Left ventricle myocardium inferior (tissue), 1 donor: ENCODE data around the gene SOD1. TPM values are rescaled to one million over a fixed set of nuclear protein-coding genes. Genes with fewer than 3 reads are reported as not detected.

Source experiments
- DNase-seq: peaks from one replicate; pipeline ENCODE4 v3.0.0-alpha.2; 2020
- H3K27ac ChIP-seq: fragments of 200-600 bp; replicated peaks from 2 replicates; pipeline ENCODE4 v1.8.0; 2021
- H3K27me3 ChIP-seq: fragments of 200-600 bp; 2 replicates; pipeline ENCODE4 v1.8.0; 2021; ENCODE audit warnings: low read depth
- H3K36me3 ChIP-seq: fragments of 200-600 bp; 2 replicates; pipeline ENCODE4 v1.8.0; 2021
- H3K4me1 ChIP-seq: fragments of 200-600 bp; 2 replicates; pipeline ENCODE4 v1.8.0; 2021
- H3K4me3 ChIP-seq: fragments of 200-600 bp; 2 replicates; pipeline ENCODE4 v1.8.0; 2021; ENCODE audit warnings: mild to moderate bottlenecking, moderate library complexity
- H3K9me3 ChIP-seq: fragments of 200-600 bp; replicated peaks from 2 replicates; pipeline ENCODE4 v1.8.0; 2021
- intact Hi-C: fragments of 100-400 bp; cut with micrococcal nuclease; formaldehyde crosslinking; loops from one replicate; pipeline ENCODE4 v1.11.0; 2022
- total RNA-seq: library from RNA; stranded (reverse); fragmentation: NEBNext Ultra II Directional; extraction: Animal tissue kit (Norgen Biotek cat#: 25700); gene quantifications from one replicate; pipeline ENCODE4 v1.2.1, GENCODE V29; 2021
- TF ChIP-seq, protein P1 (sequence below): fragments of 200-600 bp; IDR thresholded peaks from 2 replicates; pipeline ENCODE4 v1.8.0; 2021; ENCODE audit warnings: antibody characterized with exemption, mild to moderate bottlenecking, borderline replicate concordance
- donor health status: DM: no; HTN: yes; CAD: no; lungs with severe emphysema.

Gene SOD1
- total RNA-seq, 1 donor from 2014 or later = 421 TPM

DNA sequence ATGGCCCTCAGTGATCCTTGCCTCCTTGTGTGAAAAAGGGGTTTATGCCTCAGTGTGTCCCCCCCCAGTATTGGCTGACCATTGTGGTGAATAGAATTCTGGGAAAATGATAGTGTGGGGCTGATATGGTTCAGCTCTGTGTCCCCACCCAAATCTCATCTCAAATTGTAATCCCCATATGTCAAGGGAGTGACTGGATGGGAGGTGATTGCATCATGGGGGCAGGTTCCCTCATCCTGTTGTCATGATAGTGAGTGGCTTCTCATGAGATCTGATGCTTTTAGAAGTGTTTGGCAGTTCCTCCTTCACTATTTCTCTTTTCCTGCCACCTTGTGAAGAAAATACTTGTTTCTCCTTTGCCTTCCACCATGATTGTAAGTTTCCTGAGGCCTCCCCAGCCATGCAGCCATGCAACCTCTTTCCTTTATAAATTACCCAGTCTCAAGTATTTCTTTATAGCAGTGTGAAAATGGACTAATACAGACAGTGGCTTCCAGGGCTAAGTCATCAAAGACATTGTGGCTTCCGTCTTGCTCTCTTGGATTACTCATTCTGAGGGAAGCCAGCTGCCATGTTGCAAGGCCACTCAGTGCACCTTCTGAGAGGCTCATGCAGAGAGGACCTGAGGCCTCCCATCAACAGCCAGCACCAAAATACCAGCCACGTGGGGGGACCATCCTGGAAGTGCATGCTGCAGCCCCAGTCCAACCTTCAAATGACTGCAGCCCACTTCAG lies 40.6 kb upstream of the SOD1 start:
- no peaks in the 10 kb centered on the region for H3K4me1 ChIP-seq
- intact Hi-C loops = no loop called here
- TF ChIP-seq, protein P1, sequence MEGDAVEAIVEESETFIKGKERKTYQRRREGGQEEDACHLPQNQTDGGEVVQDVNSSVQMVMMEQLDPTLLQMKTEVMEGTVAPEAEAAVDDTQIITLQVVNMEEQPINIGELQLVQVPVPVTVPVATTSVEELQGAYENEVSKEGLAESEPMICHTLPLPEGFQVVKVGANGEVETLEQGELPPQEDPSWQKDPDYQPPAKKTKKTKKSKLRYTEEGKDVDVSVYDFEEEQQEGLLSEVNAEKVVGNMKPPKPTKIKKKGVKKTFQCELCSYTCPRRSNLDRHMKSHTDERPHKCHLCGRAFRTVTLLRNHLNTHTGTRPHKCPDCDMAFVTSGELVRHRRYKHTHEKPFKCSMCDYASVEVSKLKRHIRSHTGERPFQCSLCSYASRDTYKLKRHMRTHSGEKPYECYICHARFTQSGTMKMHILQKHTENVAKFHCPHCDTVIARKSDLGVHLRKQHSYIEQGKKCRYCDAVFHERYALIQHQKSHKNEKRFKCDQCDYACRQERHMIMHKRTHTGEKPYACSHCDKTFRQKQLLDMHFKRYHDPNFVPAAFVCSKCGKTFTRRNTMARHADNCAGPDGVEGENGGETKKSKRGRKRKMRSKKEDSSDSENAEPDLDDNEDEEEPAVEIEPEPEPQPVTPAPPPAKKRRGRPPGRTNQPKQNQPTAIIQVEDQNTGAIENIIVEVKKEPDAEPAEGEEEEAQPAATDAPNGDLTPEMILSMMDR = no peak
- H3K9me3 ChIP-seq = peaks cover 12% of the 10 kb centered on the region
- peaks cover under 1% of the 10 kb centered on the region for H3K27me3 ChIP-seq
- DNase-seq = no peak
- no peaks in the 10 kb centered on the region for H3K36me3 ChIP-seq
- no peak overlapping the region for H3K27ac ChIP-seq
- H3K4me3 ChIP-seq = no peak overlapping the region

DNA sequence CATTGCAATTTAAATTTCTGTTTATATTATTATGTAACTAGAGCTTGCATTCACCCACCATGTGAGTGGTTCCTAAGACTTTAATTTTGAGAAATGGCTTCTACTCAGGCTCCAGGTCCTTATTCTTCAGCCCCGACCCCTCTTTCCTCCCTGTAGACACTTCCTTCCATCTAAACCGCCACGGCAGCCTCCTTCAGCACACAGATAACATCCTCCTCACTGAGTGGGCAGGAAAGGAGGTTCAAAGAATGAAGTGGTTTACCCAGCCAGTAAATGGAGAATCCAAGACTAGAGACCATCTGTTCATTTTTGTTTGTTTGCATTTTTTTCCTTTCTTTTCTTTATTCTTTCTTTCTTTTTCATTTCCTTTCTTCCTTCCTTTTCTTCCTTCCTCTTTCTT lies 37.1 kb upstream of the SOD1 start:
- Histone ChIP-seq H3K36me3 (no peaks in the 10 kb centered on the region), H3K9me3 (peaks cover 12% of the 10 kb centered on the region), H3K4me3 (no peak overlapping the region), H3K4me1 (no peaks in the 10 kb centered on the region), H3K27me3 (no peaks in the 10 kb centered on the region), H3K27ac (no peak overlapping the region)
- intact Hi-C loops = no loop called here
- DNase-seq = no peak
- TF ChIP-seq, protein P1 = no peak

DNA sequence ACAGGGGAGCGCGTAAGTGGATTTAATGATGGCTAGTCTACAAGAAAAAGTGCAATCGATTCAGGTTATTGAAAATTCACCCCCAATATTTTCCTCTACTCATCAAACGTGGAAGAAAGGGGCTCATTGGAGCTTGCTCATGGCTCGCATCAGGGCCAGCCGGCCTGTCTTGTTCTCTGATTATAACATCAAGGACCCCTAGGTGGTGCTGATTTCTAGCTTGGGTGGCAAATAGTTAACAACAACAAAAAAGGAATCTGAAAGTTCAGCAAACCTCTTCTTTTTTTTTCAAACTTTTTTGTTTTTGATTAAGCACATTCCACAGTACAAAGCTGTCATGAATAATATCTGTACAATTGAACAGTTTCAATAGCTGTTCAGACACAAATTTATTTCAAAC lies 35.8 kb upstream of the SOD1 start:
- no peak overlapping the region for H3K4me3 ChIP-seq
- TF ChIP-seq, protein P1 = no peak
- H3K4me1 ChIP-seq = no peaks in the 10 kb centered on the region
- H3K36me3 ChIP-seq = no peaks in the 10 kb centered on the region
- H3K9me3 ChIP-seq = peaks cover 12% of the 10 kb centered on the region
- H3K27ac ChIP-seq = no peak overlapping the region
- no peaks in the 10 kb centered on the region for H3K27me3 ChIP-seq
- no peak for DNase-seq
- intact Hi-C loops = no loop called here

DNA sequence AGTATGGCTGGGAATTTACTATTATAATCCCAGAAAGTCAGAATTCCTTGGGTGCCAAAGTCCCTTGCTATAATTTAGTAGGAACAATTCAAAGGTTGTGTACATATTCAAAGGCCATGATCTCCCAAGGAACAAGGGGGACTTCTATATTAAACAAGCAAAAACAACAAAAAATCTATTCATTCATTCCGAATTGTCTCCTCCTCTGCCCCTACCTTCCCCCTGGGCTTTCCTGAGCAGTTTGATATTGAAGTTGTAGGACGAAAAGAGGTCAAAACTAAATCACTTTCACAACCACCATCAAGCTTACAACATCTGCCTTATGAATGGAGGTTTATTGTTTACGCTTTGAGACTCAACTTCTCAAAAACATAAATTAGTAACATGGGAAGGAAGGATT lies 35.3 kb upstream of the SOD1 start:
- TF ChIP-seq, protein P1 = no peak
- intact Hi-C loops = no loop called here
- Histone ChIP-seq H3K4me1 (no peaks in the 10 kb centered on the region), H3K36me3 (no peaks in the 10 kb centered on the region), H3K9me3 (peaks cover 8% of the 10 kb centered on the region), H3K4me3 (no peak overlapping the region), H3K27ac (no peak overlapping the region), H3K27me3 (no peaks in the 10 kb centered on the region)
- DNase-seq = no peak

DNA sequence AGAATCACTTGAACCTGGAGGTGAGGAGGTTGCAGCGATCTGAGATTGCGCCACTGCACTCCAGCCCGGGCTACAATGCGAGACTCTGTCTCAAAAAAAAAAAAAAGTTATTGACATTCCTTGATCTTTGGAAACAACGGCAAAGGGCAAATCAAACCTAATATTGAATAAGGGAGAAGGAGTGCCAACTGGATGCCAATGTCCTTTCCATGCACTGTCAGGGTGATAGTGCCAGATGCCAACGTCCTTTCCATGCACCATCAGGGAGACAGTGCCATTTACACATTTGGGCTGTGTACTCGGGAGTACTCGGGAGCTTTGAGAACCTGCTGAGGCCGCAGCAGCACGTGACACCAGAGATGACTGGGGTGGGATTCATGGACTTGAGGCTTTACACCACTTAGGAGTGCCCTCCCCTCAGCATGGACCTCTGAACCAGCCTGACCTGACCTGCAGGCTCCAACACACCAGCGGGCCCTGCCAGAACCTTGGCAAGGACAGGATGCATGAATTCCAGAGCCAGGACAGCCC lies 34.5 kb upstream of the SOD1 start:
- TF ChIP-seq, protein P1 = no peak
- Histone ChIP-seq H3K9me3 (no peaks in the 10 kb centered on the region), H3K4me3 (no peak overlapping the region), H3K4me1 (no peaks in the 10 kb centered on the region), H3K36me3 (no peaks in the 10 kb centered on the region), H3K27me3 (no peaks in the 10 kb centered on the region), H3K27ac (no peak overlapping the region)
- no peak for DNase-seq
- intact Hi-C loops = no loop called here
